HEK293T (cell line): Measurements from ENCODE around the gene FSD1.

Experiments used
- BHLHE40 ChIP-seq: fragments of 450-650 bp; IDR thresholded peaks from 2 replicates; pipeline ENCODE4 v1.6.1; 2016; ENCODE audit warnings: mild to moderate bottlenecking, moderate library complexity, borderline replicate concordance
- CTBP1 ChIP-seq: fragments of 450-650 bp; IDR thresholded peaks from 2 replicates; pipeline ENCODE4 v1.6.1; 2016; ENCODE audit warnings: borderline replicate concordance
- FOXA1 ChIP-seq: fragments of 450-650 bp; IDR thresholded peaks from 2 replicates; pipeline ENCODE4 v1.6.1; 2016; ENCODE audit warnings: mild to moderate bottlenecking
- FOXK2 ChIP-seq: fragments of 450-650 bp; IDR thresholded peaks from 2 replicates; pipeline ENCODE4 v1.6.1; 2016; ENCODE audit warnings: mild to moderate bottlenecking
- FOXM1 ChIP-seq: fragments of 450-650 bp; IDR thresholded peaks from 2 replicates; pipeline ENCODE4 v1.6.1; 2017; ENCODE audit warnings: mild to moderate bottlenecking, borderline replicate concordance
- HDGF ChIP-seq: fragments of 450-650 bp; IDR thresholded peaks from 2 replicates; pipeline ENCODE4 v1.6.1; 2017; ENCODE audit warnings: antibody characterized with exemption, borderline replicate concordance
- SP1 ChIP-seq: fragments of 450-650 bp; IDR thresholded peaks from 2 replicates; pipeline ENCODE4 v1.6.1; 2017
- SUZ12 ChIP-seq: fragments of 450-650 bp; IDR thresholded peaks from 2 replicates; pipeline ENCODE4 v1.6.1; 2016; ENCODE audit warnings: mild to moderate bottlenecking
- TARDBP ChIP-seq: fragments of 450-650 bp; IDR thresholded peaks from 2 replicates; pipeline ENCODE4 v1.6.1; 2016
- ZNF384 ChIP-seq: fragments of 450-650 bp; IDR thresholded peaks from 2 replicates; pipeline ENCODE4 v1.6.1; 2016

- TF ChIP-seq FOXA1 = no peak
- TF ChIP-seq ZNF384 = no peak
- TF ChIP-seq TARDBP = no peak
- no peak for TF ChIP-seq SP1
- TF ChIP-seq BHLHE40 = no peak
- no peak for TF ChIP-seq FOXK2
- TF ChIP-seq FOXM1 = no peak
- TF ChIP-seq CTBP1 = no peak
- no peak for TF ChIP-seq SUZ12
- TF ChIP-seq HDGF = no peak
These were observed 52.8 kb downstream of the FSD1 start for GRCh38 chr19:4357095-4357797.
